ENCODE data around the gene STRIT1.
"Not testable (repeated sequence)": the region's sequence is repeated elsewhere in the genome, so short reads cannot be mapped to it uniquely, and the experiment has no call there.

Gene STRIT1

DNA sequence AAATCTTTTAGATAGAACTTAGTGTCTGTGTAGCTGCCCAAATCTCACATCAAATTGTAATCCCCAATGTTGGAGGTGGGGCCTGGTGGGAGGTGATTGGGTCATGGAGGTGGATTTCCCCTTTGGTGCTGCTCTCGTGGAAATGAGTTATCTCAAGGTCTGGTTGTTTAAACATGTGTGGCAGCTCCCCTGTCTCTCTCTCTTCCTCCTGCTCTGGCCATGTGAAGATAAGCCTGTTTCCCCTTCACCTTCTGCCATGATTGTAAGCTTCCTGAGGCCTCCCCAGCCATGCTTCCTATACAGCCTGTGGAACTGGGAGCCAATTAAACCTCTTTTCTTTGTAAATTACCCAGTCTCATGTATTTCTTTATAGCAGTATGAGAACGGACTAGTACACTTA, 30.6 kb downstream of the STRIT1 start:
- DNase-seq = not testable (repeated sequence)

DNA sequence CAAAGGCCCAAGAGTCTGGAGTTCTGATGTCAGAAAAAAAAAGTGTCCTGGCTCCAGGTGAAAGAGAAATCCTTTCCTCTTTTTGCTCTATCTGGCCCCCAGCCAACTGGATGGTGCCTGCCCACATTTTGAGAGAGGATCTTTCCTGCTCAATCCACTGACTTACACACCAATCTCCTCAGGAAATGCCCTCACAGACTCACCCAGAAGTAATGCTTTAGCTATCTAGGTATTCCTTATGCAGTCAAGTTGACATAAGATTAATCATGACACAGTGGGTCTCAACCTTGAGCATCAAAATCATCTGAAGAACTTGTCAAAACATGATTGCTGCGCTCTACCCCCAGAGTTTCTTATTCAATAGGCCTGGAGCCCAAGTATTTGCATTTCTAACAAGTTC, 31.2 kb downstream of the STRIT1 start:
- DNase-seq = no peak

DNA sequence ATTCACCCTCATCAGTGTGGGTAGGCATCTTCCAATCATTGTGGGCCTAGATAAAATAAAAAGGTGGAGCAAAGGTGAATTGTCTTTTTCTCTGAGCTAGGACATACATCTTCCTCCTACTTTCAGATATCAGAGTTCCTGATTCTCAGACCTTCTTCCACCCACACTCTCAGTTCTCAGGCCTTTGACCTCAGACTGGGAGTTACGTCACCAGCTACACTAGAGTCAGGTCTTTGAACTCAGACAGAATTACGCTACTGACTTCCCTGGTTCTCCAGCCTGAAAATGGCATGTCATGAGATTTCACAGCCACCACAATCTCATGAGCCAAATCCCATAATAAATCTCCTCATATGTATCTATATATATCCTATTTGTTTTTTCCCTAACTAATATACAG, 39.0 kb downstream of the STRIT1 start:
- no peak for DNase-seq

DNA sequence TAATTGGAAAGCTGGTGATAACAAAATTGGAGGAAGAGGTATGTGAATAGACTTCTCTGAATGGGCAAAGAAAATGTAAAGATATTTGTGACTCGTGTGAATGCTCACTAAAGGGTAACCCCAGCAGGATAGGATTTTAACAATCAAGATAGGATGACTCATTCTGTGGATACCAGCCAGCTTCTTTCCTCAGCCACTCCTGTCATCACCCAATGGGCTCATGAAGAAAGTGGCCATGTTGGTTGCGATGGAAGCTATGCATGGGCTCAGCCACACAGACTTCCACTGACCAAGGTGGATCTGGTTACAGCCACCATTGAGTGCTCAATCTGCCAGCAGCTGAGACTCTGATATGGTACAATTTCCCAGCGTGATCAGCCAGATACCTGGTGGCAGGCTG, 40.9 kb downstream of the STRIT1 start:
- no peak for DNase-seq

DNA sequence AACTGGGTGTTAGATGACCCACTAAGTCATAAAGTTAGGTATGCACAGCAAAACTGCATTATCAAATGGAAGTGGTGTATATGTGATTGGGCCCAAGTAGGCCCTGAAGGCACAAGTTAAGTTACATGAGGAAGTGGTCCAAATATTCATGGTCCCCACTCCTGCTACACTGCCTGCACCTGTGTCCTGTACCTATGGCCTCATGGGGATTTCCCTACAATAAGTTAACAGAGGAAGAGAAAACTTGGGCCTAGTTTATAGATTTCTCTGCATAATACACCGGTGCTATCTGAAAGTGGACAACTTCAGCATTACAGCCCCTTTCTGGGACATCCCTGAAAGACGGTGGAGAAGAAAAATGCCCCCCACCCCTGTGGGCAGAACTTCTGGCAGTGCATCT, 41.5 kb downstream of the STRIT1 start:
- no peak for DNase-seq

DNA sequence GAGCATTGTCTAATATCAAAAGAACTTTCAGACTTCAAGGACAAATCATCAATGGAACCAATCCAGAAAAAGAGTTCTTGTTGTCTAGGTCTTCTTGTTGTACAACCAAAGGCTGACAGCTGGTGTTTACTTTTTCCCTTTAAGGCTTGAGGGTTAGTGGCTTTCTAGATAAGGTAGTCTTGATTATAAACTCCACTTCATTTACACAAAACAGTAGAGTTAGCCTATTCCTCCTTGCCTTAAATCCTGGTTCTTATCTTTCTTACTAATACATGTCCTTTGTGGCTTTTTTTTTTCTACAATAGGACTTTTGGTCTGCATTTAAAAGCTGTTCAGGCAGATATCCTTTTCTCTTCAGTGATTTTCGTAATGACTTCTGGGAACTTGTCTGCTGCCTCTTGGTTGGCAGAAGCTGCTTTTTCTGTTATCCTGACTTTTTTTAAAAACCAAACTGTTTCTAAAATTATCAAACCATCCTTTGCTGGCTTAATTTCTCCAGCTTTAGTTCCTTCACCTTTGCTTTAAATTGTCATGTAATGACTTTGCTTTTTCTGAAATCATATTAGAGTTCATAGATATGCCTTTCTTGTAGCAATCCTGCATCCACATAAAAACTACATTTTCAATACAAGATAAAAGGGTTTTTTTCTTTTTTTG, 44.8 kb downstream of the STRIT1 start:
- no peak for DNase-seq

DNA sequence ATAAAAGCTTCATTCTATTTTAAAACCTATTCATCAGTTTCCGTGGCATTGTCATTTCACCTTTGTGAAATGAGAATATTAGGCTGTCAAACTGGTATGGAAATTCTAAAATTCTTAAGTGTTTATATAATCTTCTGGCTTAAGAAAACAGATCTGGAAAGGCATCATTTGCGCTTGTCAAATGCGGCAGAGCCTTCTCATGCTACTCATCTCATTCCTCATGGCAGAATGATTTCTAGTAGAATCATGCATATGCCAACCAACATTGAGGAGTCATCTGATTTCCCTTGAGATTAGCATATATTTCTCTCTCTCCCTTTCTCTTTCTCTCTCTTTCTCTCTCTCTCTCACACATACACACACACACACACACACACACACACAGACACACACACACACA, 48.8 kb downstream of the STRIT1 start:
- no peak for DNase-seq

DNA sequence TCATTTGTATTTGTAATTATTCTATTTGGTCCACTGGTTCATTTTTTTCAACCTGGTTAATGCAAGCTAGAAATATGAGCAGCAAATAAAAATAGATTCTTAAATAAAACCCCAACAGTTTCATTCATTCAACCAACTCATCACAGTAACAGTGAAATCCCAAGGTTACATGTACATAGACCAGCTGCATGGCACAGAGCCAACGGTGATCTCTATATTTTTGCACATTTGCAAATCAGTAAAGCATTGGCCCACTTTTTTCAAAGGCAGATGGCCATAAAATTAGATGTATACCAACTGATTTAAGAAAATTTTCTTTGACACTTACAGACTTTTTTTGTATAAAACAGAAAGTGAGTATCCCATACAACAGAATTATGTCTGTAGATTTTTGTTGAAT, 49.3 kb downstream of the STRIT1 start:
- no peak for DNase-seq

DNA sequence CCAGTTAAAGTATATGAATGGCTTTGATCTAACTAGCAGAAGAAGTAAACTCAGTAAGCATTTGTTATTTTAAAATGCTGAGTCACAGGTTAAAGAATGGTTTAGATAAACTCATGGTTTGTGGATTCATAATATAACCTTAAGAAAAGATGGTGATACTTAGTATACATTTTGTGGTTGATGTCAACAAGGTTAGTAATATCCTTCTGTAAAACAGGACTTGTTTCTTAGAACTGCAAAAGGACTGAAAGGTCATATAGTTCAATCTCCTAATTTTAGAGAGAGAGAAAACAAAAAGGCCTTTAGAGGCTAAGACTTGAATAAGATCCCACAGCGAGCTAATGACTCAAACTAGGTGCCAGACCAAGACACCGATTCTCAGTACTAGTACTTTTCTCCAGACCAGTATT, 50.0 kb downstream of the STRIT1 start:
- no peak for DNase-seq

DNA sequence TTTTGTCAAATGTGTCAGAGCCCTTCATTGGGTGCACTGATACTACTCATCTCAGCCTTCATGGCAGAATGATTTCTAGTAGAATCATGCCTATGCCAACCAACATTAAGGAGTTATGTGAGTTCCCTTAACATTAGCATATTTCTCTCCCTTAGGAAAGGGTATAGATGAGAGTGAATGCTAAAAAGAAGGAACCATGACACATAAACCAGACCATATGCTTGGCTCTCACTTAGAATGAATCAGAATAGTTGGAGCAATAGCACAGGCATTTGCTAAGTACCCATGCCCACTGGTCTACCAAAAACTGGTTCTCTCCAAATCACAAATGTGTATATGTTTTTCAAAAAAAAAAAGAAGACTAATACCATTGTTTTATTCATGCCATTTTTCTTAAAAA, 51.1 kb downstream of the STRIT1 start:
- DNase-seq = no peak

DNA sequence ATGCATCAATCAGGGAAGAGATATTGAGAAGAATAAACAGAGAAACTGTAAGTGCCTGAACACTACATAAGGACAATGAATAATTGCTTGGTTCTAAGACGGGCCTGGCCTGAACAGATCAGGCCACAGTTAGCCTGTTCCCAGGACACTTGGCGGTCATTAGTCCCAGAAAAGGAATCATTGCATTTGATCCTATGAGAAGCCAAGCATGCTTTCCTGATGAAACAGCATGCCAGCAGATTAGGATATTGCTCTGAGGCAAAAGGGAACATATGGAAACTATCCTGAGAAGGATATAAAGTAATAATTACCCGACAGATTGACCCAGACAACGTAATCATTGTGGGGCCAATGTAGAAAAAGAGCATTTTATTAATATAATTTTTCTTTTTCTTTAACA, 51.9 kb downstream of the STRIT1 start:
- no peak for DNase-seq
